DMS 273 (cell line): Measurements from ENCODE around the gene OR4A15.

Experiments
- DNase-seq: peaks from one replicate; lab custom pipeline; 2025; ENCODE audit not compliant: unreplicated experiment; lab: John Stamatoyannopoulos, UW

The OR4A15 gene

DNA sequence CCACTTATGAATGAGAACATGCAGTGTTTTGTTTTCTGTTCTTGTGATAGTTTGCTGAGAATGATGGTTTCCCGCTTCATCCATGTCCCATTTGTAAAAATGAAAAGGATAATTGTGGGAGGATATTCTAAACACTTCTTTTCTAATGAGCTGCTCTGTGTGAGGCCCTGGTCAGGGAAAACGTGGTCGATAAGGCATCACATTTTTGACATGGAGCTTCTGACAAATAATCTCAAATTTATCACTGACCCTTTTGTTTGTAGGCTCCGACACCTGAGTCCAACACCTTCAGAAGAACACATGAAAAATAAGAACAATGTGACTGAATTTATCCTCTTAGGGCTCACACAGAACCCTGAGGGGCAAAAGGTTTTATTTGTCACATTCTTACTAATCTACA, at the start of gene OR4A15:
TSS of gene OR4A15 (plus strand) at position 301 of the 400 bp plus-strand sequence. CDS start at position 301, 0 bp downstream.
- no peak for DNase-seq

DNA sequence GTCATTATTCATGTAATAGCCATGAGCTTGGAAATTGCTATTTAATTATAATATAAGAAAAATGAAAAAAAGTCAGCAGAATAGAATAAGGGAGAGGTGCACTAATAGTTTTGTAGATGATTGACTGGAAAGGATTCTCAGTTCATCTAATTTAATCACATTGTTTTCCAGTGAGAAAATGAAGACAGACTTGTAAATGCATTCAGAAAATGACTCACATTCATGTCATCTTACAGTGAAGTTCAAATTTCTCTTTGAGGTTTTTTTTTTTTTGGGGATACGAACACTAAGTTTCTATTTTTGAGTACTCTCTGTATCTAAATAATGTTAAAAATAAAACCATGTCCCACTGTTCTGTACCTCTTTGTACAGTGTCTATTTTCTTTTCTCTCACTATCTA, 43.3 kb upstream of the OR4A15 start:
- DNase-seq = no peak

GRCh38 chr11:55342901-55343300, 24.9 kb upstream of the OR4A15 start, which contains the start of gene OR4A16:
Gene OR4A16, plus strand, starts transcription at chr11:55343201. Its CDS starts 0 bp downstream, at chr11:55343201.
- no peak for DNase-seq

DNA sequence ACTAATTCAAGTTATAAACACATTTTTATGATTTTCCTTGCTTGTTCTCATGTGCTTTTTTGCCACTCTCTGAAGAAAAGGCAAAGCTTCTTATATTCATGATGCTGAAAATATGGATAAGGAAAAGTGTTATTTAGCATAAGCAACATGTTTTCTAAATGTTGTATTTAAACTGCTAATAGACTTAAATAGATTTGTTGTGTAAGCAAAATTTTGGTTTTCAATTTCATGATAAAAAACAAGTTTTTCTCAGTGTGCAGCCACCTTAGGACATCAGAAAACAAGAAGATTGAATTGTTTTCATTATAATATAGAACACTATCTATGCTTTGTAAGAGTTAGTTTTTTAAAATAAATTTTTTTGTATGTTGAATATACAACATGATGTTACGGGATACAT, 22.5 kb upstream of the OR4A15 start:
- DNase-seq = no peak

DNA sequence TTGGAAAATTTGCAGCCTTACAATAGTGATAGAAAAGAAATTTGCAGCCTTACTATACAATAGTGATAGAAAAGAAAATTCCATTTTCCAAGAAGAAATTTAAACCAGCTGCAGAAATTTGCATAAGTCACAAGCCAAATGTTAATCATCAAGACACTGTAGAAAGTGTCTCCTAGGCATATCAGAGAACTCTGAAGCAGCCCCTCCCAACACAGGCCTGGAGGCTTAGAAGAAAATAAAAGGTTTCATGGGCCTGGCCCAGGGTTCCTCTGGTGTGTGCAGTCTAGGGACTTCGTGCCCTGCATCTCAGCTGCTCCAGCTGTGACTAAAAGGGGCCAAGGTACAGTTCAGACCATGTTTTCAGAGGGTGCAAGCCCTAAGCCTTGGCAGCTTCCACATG, 18.7 kb upstream of the OR4A15 start:
- DNase-seq = no peak

DNA sequence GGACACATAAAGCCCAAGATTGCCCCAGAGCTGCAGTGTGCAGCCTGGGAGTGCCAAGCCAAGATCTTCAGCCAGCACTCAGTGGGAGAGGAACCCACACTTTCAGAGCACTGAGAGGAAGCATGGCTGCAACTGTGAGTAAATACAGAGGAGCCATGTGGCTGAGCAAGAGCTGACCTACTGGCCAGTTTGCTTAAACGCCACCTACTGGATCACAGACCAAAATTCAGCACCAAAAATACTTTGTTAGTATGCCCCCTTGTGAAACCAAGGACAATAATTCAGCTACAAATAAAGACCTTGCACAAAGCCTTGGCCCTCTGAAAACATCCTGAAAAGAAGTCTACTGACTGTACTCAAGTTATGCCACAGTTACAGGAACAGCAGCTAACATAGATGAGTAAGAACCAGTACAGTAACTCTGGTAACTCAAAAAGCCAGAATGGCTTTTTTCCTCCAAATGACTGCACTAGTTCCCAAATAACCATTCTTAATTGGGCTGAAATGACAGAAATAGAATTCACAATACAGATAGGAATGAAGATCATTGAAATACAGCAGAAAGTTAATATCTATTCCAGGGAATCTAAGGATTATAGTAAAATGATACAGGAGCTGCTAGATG, 10.1 kb upstream of the OR4A15 start:
- peak; percentile 38 for DNase-seq

DNA sequence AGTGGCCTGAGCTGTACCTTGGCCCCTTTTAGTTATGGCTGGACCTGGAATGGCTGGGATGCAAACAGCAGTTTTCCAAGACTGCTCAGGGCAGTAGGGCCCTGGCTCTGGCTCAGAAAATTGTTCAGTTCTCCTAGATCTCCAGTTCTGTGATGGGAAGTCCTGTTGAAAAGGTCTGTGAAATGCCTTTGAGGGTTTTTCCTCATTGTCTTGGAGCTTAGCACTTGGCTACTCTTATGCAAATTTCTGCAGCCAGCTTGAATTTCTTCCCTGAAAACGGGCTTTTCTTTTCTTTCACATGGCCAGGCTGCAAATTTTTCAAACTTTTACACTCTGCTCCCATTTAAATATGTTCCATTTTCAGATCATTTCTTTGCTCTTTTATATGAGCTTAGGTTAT, 33.2 kb downstream of the OR4A15 start:
- DNase-seq = no peak
